Prostate gland (tissue), 2 donors: ENCODE data around the gene DSG4. TPM values are rescaled to one million over a fixed set of nuclear protein-coding genes. Genes with fewer than 3 reads are reported as not detected.

Experiments
- DNase-seq: peaks from one replicate; pipeline ENCODE4 v3.0.0-alpha.2; 2019; ENCODE audit warnings: low spot score
- H3K27ac ChIP-seq, 2 donors: fragments of 200-600 bp; sonication (generic); 2 replicates each; pipeline ENCODE4 v1.5.1; 2017 to 2019
- H3K27me3 ChIP-seq: fragments of 200-600 bp; sonication (generic); replicated peaks from 2 replicates; pipeline ENCODE4 v1.5.1; 2019; ENCODE audit not compliant: insufficient read depth
- H3K36me3 ChIP-seq, 2 donors: fragments of 200-600 bp; sonication (generic); 1 replicate in 1 of 2; 2 replicates in 1 of 2; pipeline versions ENCODE4 v1.5.1 to v1.8.1; 2017 to 2019
- H3K4me1 ChIP-seq: fragments of 200-600 bp; sonication (generic); replicated peaks from 2 replicates; pipeline ENCODE4 v1.5.1; 2019
- H3K4me3 ChIP-seq, 2 donors: fragments of 200-600 bp; sonication (generic); 2 replicates each; pipeline ENCODE4 v1.5.1; 2017 to 2019
- H3K9me3 ChIP-seq: fragments of 200-600 bp; sonication (generic); 2 replicates; pipeline ENCODE4 v1.5.1; 2017
- POLR2A ChIP-seq: fragments of 450-650 bp; IDR thresholded peaks from one replicate; pipeline ENCODE4 v1.6.1; 2016; ENCODE audit warnings: antibody characterized with exemption, mild to moderate bottlenecking
- POLR2AphosphoS5 ChIP-seq: sonication (generic); formaldehyde crosslinking; IDR thresholded peaks from one replicate; pipeline ENCODE4 v1.6.1; 2017; ENCODE audit warnings: antibody characterized with exemption
- WGBS: methylation state at CpG from one replicate; pipeline ENCODE4 v1.1.5; 2018; 5-methylcytosine and 5-hydroxymethylcytosine counted together
- intact Hi-C: fragments of 100-400 bp; cut with DNase I; formaldehyde crosslinking; loops from one replicate; pipeline ENCODE4 v1.14.2; 2022
- total RNA-seq, 2 donors: library from RNA; depleted of rRNA; stranded (reverse); fragments of >200 nt; gene quantifications; one replicate each; pipeline ENCODE4 v1.1.0, GENCODE V29; 2016
- TF ChIP-seq, protein P1 (sequence below), 4 experiments: fragments of 200-600 bp in 2 of 4; fragments of 450-650 bp in 2 of 4; sonication (generic) in 2 of 4; IDR thresholded peaks; 1 replicate in 3 of 4; 2 replicates in 1 of 4; pipeline ENCODE4 v1.5.1; 2016 to 2019; ENCODE audit warnings: antibody characterized with exemption in 4 of 4, mild to moderate bottlenecking in 2 of 4, moderate library complexity in 2 of 4

DSG4 gene
- total RNA-seq, 2 donors from 2014 or later, result 0.05 to 0.68 TPM

DNA sequence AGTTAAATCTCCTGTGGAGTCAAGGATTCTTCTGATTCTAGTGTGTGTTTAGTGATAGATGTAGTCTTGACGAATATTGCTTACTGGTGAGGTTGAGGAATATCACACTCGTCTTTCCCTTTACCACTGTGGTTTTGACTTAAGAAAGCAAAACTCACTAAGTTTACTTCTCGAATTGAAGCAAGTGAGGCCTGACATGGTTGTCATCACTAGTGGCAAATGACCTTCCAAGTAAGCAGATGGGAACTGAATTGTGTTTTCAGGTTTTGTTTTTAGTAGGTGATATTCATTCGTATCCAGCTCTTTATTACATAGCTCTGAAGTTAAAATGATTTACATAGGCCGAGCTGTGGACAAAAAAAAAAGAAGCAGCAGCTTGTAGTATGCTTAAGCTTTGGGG lies 20.6 kb upstream of the DSG4 start:
- Histone ChIP-seq H3K27ac (no peak overlapping the region), H3K4me1 (no peaks in the 10 kb centered on the region), H3K36me3 (no peaks in the 10 kb centered on the region), H3K9me3 (no peaks in the 10 kb centered on the region), H3K4me3 (no peak overlapping the region), H3K27me3 (no peaks in the 10 kb centered on the region)
- WGBS, result 92% methylated on average over 5 of the region's 5 CpGs
- no peak for DNase-seq
- intact Hi-C loops, result no loop called here
- TF ChIP-seq POLR2A (no peak), POLR2AphosphoS5 (no peak)
- TF ChIP-seq, protein P1, sequence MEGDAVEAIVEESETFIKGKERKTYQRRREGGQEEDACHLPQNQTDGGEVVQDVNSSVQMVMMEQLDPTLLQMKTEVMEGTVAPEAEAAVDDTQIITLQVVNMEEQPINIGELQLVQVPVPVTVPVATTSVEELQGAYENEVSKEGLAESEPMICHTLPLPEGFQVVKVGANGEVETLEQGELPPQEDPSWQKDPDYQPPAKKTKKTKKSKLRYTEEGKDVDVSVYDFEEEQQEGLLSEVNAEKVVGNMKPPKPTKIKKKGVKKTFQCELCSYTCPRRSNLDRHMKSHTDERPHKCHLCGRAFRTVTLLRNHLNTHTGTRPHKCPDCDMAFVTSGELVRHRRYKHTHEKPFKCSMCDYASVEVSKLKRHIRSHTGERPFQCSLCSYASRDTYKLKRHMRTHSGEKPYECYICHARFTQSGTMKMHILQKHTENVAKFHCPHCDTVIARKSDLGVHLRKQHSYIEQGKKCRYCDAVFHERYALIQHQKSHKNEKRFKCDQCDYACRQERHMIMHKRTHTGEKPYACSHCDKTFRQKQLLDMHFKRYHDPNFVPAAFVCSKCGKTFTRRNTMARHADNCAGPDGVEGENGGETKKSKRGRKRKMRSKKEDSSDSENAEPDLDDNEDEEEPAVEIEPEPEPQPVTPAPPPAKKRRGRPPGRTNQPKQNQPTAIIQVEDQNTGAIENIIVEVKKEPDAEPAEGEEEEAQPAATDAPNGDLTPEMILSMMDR (IDR thresholded peaks at IDR 0.05), result no peak

DNA sequence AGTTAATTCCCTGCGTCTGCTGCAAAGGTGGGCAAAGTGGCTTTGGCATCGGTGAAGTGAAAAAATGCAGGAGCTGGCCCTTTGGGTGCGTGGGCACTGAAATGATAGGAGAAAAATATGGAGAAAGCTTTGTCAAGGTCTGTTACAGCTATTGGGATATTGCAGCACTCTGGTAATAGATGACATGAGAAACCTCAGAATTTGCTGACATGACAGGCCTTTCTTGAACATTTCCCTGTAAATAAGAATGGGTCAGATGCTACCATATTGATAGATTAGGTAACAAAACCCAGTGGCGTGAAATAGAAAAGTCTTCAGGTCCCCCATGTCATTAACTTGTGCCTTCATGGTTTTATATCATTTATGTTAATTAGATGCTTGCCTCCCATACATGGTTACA lies 12.4 kb upstream of the DSG4 start:
- intact Hi-C loops, result no loop called here
- Histone ChIP-seq H3K4me1 (peaks cover 2% of the 10 kb centered on the region), H3K27ac (no peak overlapping the region), H3K4me3 (no peak overlapping the region), H3K36me3 (no peaks in the 10 kb centered on the region), H3K9me3 (no peaks in the 10 kb centered on the region), H3K27me3 (no peaks in the 10 kb centered on the region)
- TF ChIP-seq POLR2A (no peak), POLR2AphosphoS5 (no peak)
- TF ChIP-seq, protein P1 (IDR thresholded peaks at IDR 0.05), result no peak
- 93% methylated on average over 4 of the region's 4 CpGs for whole genome bisulfite sequencing
- DNase-seq, result no peak

DNA sequence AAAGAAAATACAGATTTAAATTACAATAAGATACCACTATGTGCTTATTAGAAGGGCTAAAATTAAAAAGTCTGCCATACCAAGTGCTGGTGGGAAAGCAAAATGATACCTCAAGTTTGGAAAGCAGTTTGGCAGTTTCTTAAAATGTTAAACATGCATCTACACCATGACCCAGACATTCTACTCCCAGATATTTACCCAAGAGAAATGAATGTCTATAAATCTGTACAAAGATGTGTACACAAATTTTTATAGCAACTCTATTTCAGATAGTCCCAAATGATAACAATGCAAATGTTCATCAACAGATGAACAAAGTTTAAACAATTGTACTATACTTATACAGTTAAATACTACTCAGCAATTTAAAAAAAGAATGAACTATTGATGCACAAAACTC lies 7.1 kb upstream of the DSG4 start:
- intact Hi-C loops, result no loop called here
- Histone ChIP-seq H3K4me1 (peaks cover 2% of the 10 kb centered on the region), H3K36me3 (no peaks in the 10 kb centered on the region), H3K4me3 (no peak overlapping the region), H3K9me3 (no peaks in the 10 kb centered on the region), H3K27me3 (no peaks in the 10 kb centered on the region), H3K27ac (peak overlapping the region in 1 of 2 donors; percentile 20)
- DNase-seq, result no peak
- TF ChIP-seq POLR2AphosphoS5 (peak; percentile 71), POLR2A (no peak)
- TF ChIP-seq, protein P1 (IDR thresholded peaks at IDR 0.05), result no peak

DNA sequence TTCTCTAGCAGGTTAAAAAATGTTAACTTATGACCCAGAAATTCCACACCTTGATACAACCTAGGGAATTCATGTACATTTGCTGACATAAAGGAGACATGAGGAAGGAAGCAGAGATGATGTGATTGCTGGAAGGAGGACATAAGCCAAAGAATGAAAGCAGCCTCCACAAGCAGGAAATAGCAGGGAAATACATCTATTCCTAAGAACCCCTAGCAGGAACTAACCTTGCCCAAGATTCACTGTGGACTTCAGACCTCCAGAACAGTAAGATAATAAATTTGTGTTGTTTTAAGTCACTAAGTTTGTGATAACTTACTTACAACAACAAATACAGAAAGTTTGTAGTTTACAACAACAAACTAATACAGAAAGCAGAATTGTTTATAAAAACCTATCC lies 4.6 kb upstream of the DSG4 start:
- peaks cover 2% of the 10 kb centered on the region for H3K4me1 ChIP-seq
- no peaks in the 10 kb centered on the region for H3K27me3 ChIP-seq
- H3K9me3 ChIP-seq, result no peaks in the 10 kb centered on the region
- intact Hi-C loops, result no loop called here
- H3K4me3 ChIP-seq, result no peak overlapping the region
- TF ChIP-seq, protein P1 (IDR thresholded peaks at IDR 0.05), result no peak
- TF ChIP-seq POLR2AphosphoS5 (no peak), POLR2A (no peak)
- DNase-seq, result no peak
- no peak overlapping the region for H3K27ac ChIP-seq
- no peaks in the 10 kb centered on the region for H3K36me3 ChIP-seq

DNA sequence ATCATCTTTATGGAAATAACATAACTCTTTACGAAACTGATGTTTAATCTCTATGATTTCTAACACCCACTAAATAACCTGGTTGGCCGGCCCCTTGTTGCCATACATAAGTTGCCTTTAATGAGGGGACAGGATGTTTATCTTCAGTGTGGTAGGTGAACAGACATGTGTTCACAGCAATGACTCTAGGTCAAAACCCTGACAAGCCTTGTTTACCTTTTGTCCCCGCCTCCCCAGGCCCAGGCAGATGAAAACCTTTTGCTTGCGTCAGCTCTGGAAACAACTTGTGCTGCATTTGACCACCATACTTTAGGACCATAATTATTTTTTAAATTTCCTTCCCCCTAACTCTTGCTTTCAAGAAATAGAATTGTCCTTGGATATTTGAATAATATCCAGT lies 2.9 kb upstream of the DSG4 start:
- Histone ChIP-seq H3K4me1 (peaks cover 2% of the 10 kb centered on the region), H3K36me3 (no peaks in the 10 kb centered on the region), H3K9me3 (no peaks in the 10 kb centered on the region), H3K4me3 (no peak overlapping the region), H3K27me3 (no peaks in the 10 kb centered on the region), H3K27ac (no peak overlapping the region)
- TF ChIP-seq POLR2A, result no peak
- TF ChIP-seq, protein P1 (IDR thresholded peaks at IDR 0.05), result no peak
- no peak for TF ChIP-seq POLR2AphosphoS5
- no peak for DNase-seq
- intact Hi-C loops, result no loop called here
- 76% methylated on average over 4 of the region's 4 CpGs for WGBS
